Progenitor cell of endocrine pancreas (in vitro differentiated cells): Measurements from ENCODE around the gene PARD3. TPM values are rescaled to one million over a fixed set of nuclear protein-coding genes. Genes with fewer than 3 reads are reported as not detected.

Experiments
- DNase-seq: peaks from one replicate; pipeline ENCODE4 v3.0.0; 2021; ENCODE audit warnings: low spot score; ENCODE audit not compliant: unreplicated experiment
- H3K27ac Mint-ChIP-seq: 2 replicates; pipeline ENCODE4 v1.8.0; 2021; ENCODE audit warnings: mild to moderate bottlenecking, moderate library complexity, mixed read lengths
- H3K27me3 Mint-ChIP-seq: 2 replicates; pipeline ENCODE4 v1.8.0; 2021; ENCODE audit warnings: mixed read lengths
- H3K36me3 Mint-ChIP-seq: 2 replicates; pipeline ENCODE4 v1.8.0; 2022; ENCODE audit warnings: mixed read lengths; ENCODE audit not compliant: insufficient read depth
- H3K4me1 Mint-ChIP-seq: 2 replicates; pipeline ENCODE4 v1.8.0; 2021; ENCODE audit warnings: low read depth, mixed read lengths
- H3K4me3 Mint-ChIP-seq: 2 replicates; pipeline ENCODE4 v1.8.0; 2021; ENCODE audit warnings: low read depth, mild to moderate bottlenecking, moderate library complexity, mixed read lengths
- H3K9me3 Mint-ChIP-seq: 2 replicates; pipeline ENCODE4 v1.8.0; 2021; ENCODE audit warnings: low read depth, mixed read lengths
- total RNA-seq: library from RNA; stranded (reverse); gene quantifications from 2 replicates; pipeline ENCODE4 v1.2.1, GENCODE V29; 2021
- TF ChIP-seq, protein P1 (sequence below): fragments of 200-600 bp; sonication (generic); IDR thresholded peaks from one replicate; pipeline ENCODE4 v1.5.0; 2021; ENCODE audit warnings: antibody characterized with exemption, mild to moderate bottlenecking; ENCODE audit not compliant: unreplicated experiment

Gene PARD3
- total RNA-seq, 1 donor from 2014 or later = 85.3 TPM

DNA sequence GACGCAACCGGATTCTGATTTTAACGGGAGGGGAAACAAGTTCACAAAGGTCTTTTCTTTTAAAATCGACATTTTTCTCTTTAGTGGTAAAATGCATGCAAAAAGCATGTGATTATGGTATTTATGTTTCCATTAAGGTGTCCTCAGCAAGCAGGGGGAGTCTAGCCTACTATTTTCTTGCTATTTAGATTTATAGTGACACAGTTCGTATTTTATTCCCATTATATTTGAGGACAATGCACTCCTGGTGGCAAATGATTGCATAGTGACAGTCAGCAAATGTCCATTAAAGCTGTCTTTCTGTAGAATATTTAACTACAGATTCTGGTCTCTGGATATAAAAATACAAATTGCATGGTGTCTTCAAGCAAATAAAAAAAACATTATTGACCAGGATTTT lies 554.2 kb downstream of the PARD3 start:
- Mint-ChIP-seq H3K4me3 (no peak overlapping the region), H3K27me3 (no peaks in the 10 kb centered on the region), H3K27ac (no peak overlapping the region), H3K4me1 (peaks cover 5% of the 10 kb centered on the region), H3K36me3 (peaks cover 16% of the 10 kb centered on the region), H3K9me3 (peaks cover 3% of the 10 kb centered on the region)
- DNase-seq = no peak
- TF ChIP-seq, protein P1, sequence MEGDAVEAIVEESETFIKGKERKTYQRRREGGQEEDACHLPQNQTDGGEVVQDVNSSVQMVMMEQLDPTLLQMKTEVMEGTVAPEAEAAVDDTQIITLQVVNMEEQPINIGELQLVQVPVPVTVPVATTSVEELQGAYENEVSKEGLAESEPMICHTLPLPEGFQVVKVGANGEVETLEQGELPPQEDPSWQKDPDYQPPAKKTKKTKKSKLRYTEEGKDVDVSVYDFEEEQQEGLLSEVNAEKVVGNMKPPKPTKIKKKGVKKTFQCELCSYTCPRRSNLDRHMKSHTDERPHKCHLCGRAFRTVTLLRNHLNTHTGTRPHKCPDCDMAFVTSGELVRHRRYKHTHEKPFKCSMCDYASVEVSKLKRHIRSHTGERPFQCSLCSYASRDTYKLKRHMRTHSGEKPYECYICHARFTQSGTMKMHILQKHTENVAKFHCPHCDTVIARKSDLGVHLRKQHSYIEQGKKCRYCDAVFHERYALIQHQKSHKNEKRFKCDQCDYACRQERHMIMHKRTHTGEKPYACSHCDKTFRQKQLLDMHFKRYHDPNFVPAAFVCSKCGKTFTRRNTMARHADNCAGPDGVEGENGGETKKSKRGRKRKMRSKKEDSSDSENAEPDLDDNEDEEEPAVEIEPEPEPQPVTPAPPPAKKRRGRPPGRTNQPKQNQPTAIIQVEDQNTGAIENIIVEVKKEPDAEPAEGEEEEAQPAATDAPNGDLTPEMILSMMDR = no peak

DNA sequence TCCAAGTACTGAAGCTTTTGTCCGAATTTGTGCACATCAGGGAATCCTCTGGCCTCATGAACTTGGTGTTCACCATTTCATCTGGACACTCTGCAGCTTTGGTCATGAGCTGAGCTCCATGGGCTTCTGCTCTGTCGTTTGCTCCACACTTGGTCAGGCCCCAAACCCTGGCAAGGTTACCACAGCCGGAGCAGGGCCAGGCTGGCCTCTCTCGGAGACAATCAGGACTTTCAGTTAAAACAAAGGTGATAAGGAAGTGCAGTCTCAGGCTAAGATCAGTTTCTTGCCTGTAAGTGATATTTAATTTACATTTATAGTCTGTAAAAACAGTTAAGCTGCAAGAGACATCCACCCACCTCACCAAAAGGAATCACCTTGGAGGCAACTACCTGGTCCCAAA lies 558.9 kb downstream of the PARD3 start:
- no peak for DNase-seq
- Mint-ChIP-seq H3K36me3 (peaks cover 15% of the 10 kb centered on the region), H3K4me3 (no peak overlapping the region), H3K27ac (no peak overlapping the region), H3K27me3 (no peaks in the 10 kb centered on the region), H3K4me1 (peaks cover 18% of the 10 kb centered on the region), H3K9me3 (peaks cover 3% of the 10 kb centered on the region)
- TF ChIP-seq, protein P1 = no peak

DNA sequence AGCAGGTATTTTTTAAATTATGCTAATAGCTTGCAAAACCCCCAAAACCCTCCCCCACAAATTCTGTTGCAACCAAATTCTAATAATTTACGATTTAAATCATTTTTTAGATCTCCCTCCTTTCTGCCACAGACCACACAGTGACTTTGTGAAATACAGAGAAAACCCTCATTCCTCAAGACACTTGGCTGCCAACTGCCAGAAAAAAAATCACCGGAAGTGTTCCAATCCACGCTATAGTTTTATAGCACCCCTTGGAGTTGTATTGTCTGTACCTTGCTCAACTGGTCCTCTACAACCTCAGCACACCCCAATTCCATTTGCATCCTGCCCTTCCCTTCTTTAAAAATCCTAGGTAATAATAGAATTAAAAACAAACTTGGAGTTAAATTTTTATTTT lies 560.1 kb downstream of the PARD3 start:
- Mint-ChIP-seq H3K27ac (no peak overlapping the region), H3K4me3 (no peak overlapping the region), H3K36me3 (peaks cover 14% of the 10 kb centered on the region), H3K27me3 (no peaks in the 10 kb centered on the region), H3K9me3 (peaks cover 3% of the 10 kb centered on the region), H3K4me1 (peaks cover 18% of the 10 kb centered on the region)
- no peak for DNase-seq
- TF ChIP-seq, protein P1 = no peak

DNA sequence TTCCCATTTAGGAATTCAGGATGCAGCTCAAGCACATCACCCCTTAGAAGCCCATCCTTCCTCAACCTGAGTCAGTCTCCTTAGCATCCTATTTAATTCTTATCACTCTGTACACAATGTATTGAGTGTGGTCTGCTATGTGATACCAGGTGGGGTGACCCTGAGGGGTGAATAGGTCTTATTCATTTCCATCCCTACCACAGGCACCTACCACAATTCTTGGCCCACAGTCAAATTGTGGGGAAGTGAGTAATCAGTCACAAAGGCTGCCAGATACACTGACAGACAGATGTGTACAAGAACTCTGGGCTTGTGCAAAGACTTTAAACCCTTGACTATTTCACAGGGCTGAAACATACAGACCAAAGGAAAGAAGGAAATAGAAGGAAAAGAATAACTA lies 560.5 kb downstream of the PARD3 start:
- Mint-ChIP-seq H3K27me3 (no peaks in the 10 kb centered on the region), H3K36me3 (peaks cover 14% of the 10 kb centered on the region), H3K27ac (no peak overlapping the region), H3K4me1 (peaks cover 18% of the 10 kb centered on the region), H3K9me3 (peaks cover 3% of the 10 kb centered on the region), H3K4me3 (no peak overlapping the region)
- no peak for DNase-seq
- TF ChIP-seq, protein P1 = no peak

DNA sequence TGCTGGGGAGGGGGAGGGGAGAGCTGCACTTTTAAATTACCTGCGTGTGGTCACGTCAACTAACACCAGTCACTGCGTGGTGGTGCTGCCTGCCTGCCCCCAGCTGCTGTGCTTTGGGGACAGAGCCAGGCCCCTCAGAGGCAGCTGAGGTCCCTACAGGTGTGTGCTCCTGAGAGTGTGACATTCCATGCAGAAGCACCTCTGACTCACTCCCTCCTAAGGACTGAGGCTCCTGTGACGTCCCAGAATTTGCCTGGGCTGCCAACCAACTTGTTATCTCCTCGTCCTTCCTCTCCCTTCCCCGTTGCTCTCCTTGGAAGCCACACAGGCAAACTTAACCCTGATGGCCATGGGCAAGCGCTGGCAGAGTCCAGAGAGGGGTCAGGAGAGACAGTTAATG lies 563.0 kb downstream of the PARD3 start:
- Mint-ChIP-seq H3K9me3 (no peaks in the 10 kb centered on the region), H3K4me3 (no peak overlapping the region), H3K4me1 (peaks cover 17% of the 10 kb centered on the region), H3K27me3 (no peaks in the 10 kb centered on the region), H3K36me3 (peaks cover 4% of the 10 kb centered on the region), H3K27ac (no peak overlapping the region)
- TF ChIP-seq, protein P1 = no peak
- no peak for DNase-seq
